K562 (cell line): ENCODE measurements around the gene HNRNPM. TPM values are rescaled to one million over a fixed set of nuclear protein-coding genes. Genes with fewer than 3 reads are reported as not detected.

ENCODE experiments used
- MGA ChIP-seq: fragments of 450-650 bp; IDR thresholded peaks from 2 replicates; pipeline ENCODE4 v1.6.1; 2016; ENCODE audit warnings: mild to moderate bottlenecking, moderate library complexity
- NR2C1 ChIP-seq, 2 experiments: fragments of 450-650 bp; IDR thresholded peaks; 2 replicates each; pipeline ENCODE4 v1.6.1; 2017; ENCODE audit warnings: mild to moderate bottlenecking in 2 of 2, antibody characterized with exemption in 1 of 2, inconsistent platforms in 1 of 2, missing compliant biosample characterization in 1 of 2, missing genetic modification characterization in 1 of 2
- polyA plus RNA-seq, 8 experiments: library from polyadenylated mRNA; depleted of rRNA in 4 of 8; stranded (reverse) in 5 of 8; unstranded in 3 of 8; fragments of >200 nt; fragmentation: Nextera tagmentation in 2 of 8; fragmentation: Illumina TruSeq in 1 of 8; extraction: Ambion mirVana in 2 of 8; extraction: Trizol in 1 of 8; gene quantifications; 2 replicates each; pipeline versions ENCODE4 v1.2.1 to v1.2.3, GENCODE V29; 2011 to 2014; ENCODE audit warnings: inconsistent platforms in 1 of 8, missing spikeins in 1 of 8
- total RNA-seq, 7 experiments: library from RNA; depleted of rRNA in 6 of 7; stranded (reverse); fragments of >200 nt in 6 of 7; fragmentation: Illumina TruSeq in 2 of 7; extraction: Trizol in 2 of 7; gene quantifications; 2 replicates each; pipeline versions ENCODE4 v1.2.1 to v1.2.3, GENCODE V29; 2011 to 2021; ENCODE audit warnings: low replicate concordance in 1 of 7

HNRNPM gene
- total and polyA plus RNA-seq, 9 of the 15 experiments (the other 6 are each of a cell fraction or from before 2014, with no cell fraction given), result 11.1 to 340 (median 195) TPM

GRCh38 chr19:8504919-8505318, 60.1 kb downstream of the HNRNPM start (continued):
- TF ChIP-seq MGA, result peak; percentile 47; the same call in 1 of the 2 replicates
- TF ChIP-seq NR2C1 (IDR thresholded peaks at IDR 0.05), result no peak
- TF ChIP-seq NR2C1 (tag; IDR thresholded peaks at IDR 0.05), result no peak
